OCI-LY7 (cell line): ENCODE data around the gene PARD3. TPM values are rescaled to one million over a fixed set of nuclear protein-coding genes. Genes with fewer than 3 reads are reported as not detected.

ENCODE experiments used
- BruUV-seq: library from RNA; stranded (reverse); fragments of 400-500 nt; replicated peaks from 2 replicates; lab custom pipeline; 2021; lab: Mats Ljungman, UMichigan
- CTCF ChIA-PET: fragments of 300-600 bp; sonication (Branson Sonifier 250); formaldehyde crosslinking; loops from one replicate; lab custom pipeline; 2022; ENCODE audit warnings: antibody characterized with exemption; ENCODE audit not compliant: unreplicated experiment; lab: Charles Lee
- POLR2A ChIA-PET: fragments of 300-600 bp; sonication (Branson Sonifier 250); formaldehyde crosslinking; loops from one replicate; lab custom pipeline; 2022; ENCODE audit warnings: antibody characterized with exemption; lab: Charles Lee
- DNase-seq: peaks from one replicate; pipeline ENCODE4 v3.0.0-alpha.2; 2015; ENCODE audit warnings: low spot score
- H2AFZ ChIP-seq: fragments of 200-600 bp; sonication (generic), shearing (Covaris generic); 2 replicates; pipeline ENCODE4 v1.6.1; 2014; ENCODE audit warnings: mild to moderate bottlenecking, antibody characterized with exemption, low read length, moderate library complexity
- H3K27ac ChIP-seq: fragments of 200-600 bp; sonication (generic); 2 replicates; pipeline ENCODE4 v1.5.1; 2014; ENCODE audit warnings: mixed run types, low read depth, mild to moderate bottlenecking, moderate library complexity, low read length, inconsistent platforms; ENCODE audit not compliant: poor library complexity, severe bottlenecking
- H3K36me3 ChIP-seq: fragments of 200-600 bp; sonication (generic); 2 replicates; pipeline ENCODE4 v1.6.1; 2014; ENCODE audit warnings: mild to moderate bottlenecking, antibody characterized with exemption, low read length, moderate library complexity, mixed read lengths; ENCODE audit not compliant: insufficient read depth
- H3K4me1 ChIP-seq: fragments of 200-600 bp; sonication (generic); 2 replicates; pipeline ENCODE4 v1.5.1; 2014; ENCODE audit warnings: mild to moderate bottlenecking, low read length; ENCODE audit not compliant: insufficient read depth, poor library complexity, severe bottlenecking
- H3K4me2 ChIP-seq: fragments of 200-600 bp; sonication (generic); 2 replicates; pipeline ENCODE4 v1.6.1; 2014; ENCODE audit warnings: mild to moderate bottlenecking, low read length
- H3K4me3 ChIP-seq: fragments of 200-600 bp; sonication (generic); 2 replicates; pipeline ENCODE4 v1.5.1; 2014; ENCODE audit warnings: mild to moderate bottlenecking, low read depth, low read length; ENCODE audit not compliant: poor library complexity, severe bottlenecking
- H3K79me2 ChIP-seq: fragments of 200-600 bp; sonication (generic); 2 replicates; pipeline ENCODE4 v1.6.1; 2016; ENCODE audit warnings: low read depth, mild to moderate bottlenecking, low read length, moderate library complexity, mixed read lengths; ENCODE audit not compliant: insufficient read depth
- H3K9me2 ChIP-seq: fragments of 200-600 bp; sonication (generic); 2 replicates; pipeline ENCODE4 v1.6.1; 2016; ENCODE audit warnings: mild to moderate bottlenecking, low read length, mixed read lengths; ENCODE audit not compliant: insufficient read depth
- H3K9me3 ChIP-seq: fragments of 200-600 bp; sonication (generic); 2 replicates; pipeline ENCODE4 v1.6.1; 2014; ENCODE audit warnings: mild to moderate bottlenecking, mixed run types, low read length, mixed read lengths
- H4K20me1 ChIP-seq: fragments of 200-600 bp; sonication (generic); 2 replicates; pipeline ENCODE4 v1.6.1; 2014; ENCODE audit warnings: mild to moderate bottlenecking, antibody characterized with exemption, low read length, moderate library complexity, mixed read lengths; ENCODE audit not compliant: insufficient read depth
- EZH2phosphoT487 ChIP-seq: fragments of 200-600 bp; sonication (generic); IDR thresholded peaks from 2 replicates; pipeline ENCODE4 v1.6.1; 2018; ENCODE audit warnings: low read depth, borderline replicate concordance, mild to moderate bottlenecking, mixed run types, antibody characterized with exemption, low read length, moderate library complexity, mixed read lengths
- intact Hi-C: fragments of 100-400 bp; cut with micrococcal nuclease; formaldehyde crosslinking; loops from one replicate; pipeline ENCODE4 v1.10.0; 2022; ENCODE audit not compliant: unreplicated experiment
- total RNA-seq, 2 experiments: library from RNA; depleted of rRNA in 1 of 2; stranded (reverse); fragments of >200 nt in 1 of 2; shearing (Covaris generic) in 1 of 2; gene quantifications; 2 replicates each; pipeline ENCODE4 v1.2.3, GENCODE V29; 2014 to 2022
- TF ChIP-seq, protein P1 (sequence below): fragments of 200-600 bp; sonication (generic); conservative IDR thresholded peaks from 2 replicates; pipeline ENCODE4 v1.5.1; 2014; ENCODE audit warnings: mild to moderate bottlenecking, antibody characterized with exemption, low read length, moderate library complexity, mixed read lengths

The PARD3 gene
- total RNA-seq, 2 experiments from 2014 or later: not detected

- no peak overlapping the region for H3K4me2 ChIP-seq
- no peaks in the 10 kb centered on the region for H3K9me2 ChIP-seq
- ChIA-PET POLR2A (no interaction called here), CTCF (no interaction called here)
- no peak overlapping the region for H3K4me3 ChIP-seq
- no peaks in the 10 kb centered on the region for H3K9me3 ChIP-seq
- intact Hi-C loops: no loop called here
- H3K27ac ChIP-seq: no peak overlapping the region
- TF ChIP-seq EZH2phosphoT487: no peak
- TF ChIP-seq, protein P1, sequence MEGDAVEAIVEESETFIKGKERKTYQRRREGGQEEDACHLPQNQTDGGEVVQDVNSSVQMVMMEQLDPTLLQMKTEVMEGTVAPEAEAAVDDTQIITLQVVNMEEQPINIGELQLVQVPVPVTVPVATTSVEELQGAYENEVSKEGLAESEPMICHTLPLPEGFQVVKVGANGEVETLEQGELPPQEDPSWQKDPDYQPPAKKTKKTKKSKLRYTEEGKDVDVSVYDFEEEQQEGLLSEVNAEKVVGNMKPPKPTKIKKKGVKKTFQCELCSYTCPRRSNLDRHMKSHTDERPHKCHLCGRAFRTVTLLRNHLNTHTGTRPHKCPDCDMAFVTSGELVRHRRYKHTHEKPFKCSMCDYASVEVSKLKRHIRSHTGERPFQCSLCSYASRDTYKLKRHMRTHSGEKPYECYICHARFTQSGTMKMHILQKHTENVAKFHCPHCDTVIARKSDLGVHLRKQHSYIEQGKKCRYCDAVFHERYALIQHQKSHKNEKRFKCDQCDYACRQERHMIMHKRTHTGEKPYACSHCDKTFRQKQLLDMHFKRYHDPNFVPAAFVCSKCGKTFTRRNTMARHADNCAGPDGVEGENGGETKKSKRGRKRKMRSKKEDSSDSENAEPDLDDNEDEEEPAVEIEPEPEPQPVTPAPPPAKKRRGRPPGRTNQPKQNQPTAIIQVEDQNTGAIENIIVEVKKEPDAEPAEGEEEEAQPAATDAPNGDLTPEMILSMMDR: no peak
- DNase-seq: no peak
- H2AFZ ChIP-seq: no peak overlapping the region
- H3K79me2 ChIP-seq: no peaks in the 10 kb centered on the region
- no TSS peak for BruUV-seq
- no peaks in the 10 kb centered on the region for H3K36me3 ChIP-seq
- no peaks in the 10 kb centered on the region for H4K20me1 ChIP-seq
- H3K4me1 ChIP-seq: no peaks in the 10 kb centered on the region
Observed at GRCh38 chr10:34467902-34468301, 347.2 kb downstream of the PARD3 start.

DNA sequence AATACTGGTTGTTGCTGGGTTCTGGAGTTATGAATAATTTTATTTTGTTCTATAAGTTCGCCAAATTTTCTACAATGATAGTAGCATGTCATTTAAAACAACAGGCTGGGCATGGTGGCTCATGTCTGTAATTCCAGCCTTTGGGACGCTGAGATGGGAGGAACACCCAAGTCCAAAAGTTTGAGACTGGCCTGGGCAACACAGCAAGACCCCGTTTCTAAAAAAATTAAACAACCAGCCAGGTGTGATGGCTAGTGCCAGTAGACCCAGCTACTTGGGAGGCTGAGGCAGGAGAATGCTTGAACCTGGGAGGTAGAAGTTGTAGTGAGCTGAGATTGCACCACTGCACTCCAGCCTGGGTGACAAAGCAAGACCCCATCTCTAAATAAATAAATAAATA is 347.7 kb downstream of the PARD3 start:
- H3K9me3 ChIP-seq: no peaks in the 10 kb centered on the region
- no peak overlapping the region for H3K4me3 ChIP-seq
- no peaks in the 10 kb centered on the region for H3K79me2 ChIP-seq
- TF ChIP-seq, protein P1: no peak
- TF ChIP-seq EZH2phosphoT487: no peak
- ChIA-PET CTCF (no interaction called here), POLR2A (no interaction called here)
- H3K9me2 ChIP-seq: no peaks in the 10 kb centered on the region
- H2AFZ ChIP-seq: no peak overlapping the region
- no peak for DNase-seq
- no peaks in the 10 kb centered on the region for H3K4me1 ChIP-seq
- no peak overlapping the region for H3K4me2 ChIP-seq
- no peaks in the 10 kb centered on the region for H4K20me1 ChIP-seq
- no peaks in the 10 kb centered on the region for H3K36me3 ChIP-seq
- intact Hi-C loops: no loop called here
- no TSS peak for BruUV-seq
- H3K27ac ChIP-seq: no peak overlapping the region

DNA sequence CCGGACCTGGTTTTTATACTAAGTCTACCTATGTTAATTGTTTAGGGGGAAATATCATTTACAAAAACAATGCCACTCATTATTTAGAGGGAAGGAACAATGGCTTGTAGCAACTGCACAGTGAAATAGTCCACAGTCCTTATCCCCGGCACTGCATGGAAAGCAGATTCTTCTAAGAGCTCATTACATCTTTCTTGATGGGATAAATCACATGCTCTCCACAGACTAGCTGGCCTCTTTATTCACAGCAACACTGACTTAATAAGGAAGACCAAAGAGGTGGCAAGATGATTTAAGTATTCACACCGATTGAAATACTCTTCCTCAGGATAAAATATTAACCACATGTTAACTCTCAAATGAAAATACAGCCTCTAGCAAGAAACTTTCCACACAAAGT is 349.4 kb downstream of the PARD3 start:
- intact Hi-C loops: no loop called here
- no peak overlapping the region for H2AFZ ChIP-seq
- H3K9me2 ChIP-seq: no peaks in the 10 kb centered on the region
- no peaks in the 10 kb centered on the region for H3K79me2 ChIP-seq
- H4K20me1 ChIP-seq: no peaks in the 10 kb centered on the region
- H3K9me3 ChIP-seq: no peaks in the 10 kb centered on the region
- no peak overlapping the region for H3K4me2 ChIP-seq
- CTCF ChIA-PET: no interaction called here
- no peak overlapping the region for H3K4me3 ChIP-seq
- H3K4me1 ChIP-seq: no peaks in the 10 kb centered on the region
- DNase-seq: no peak
- no peaks in the 10 kb centered on the region for H3K36me3 ChIP-seq
- BruUV-seq: no TSS peak
- POLR2A ChIA-PET: no interaction called here
- H3K27ac ChIP-seq: no peak overlapping the region
- TF ChIP-seq EZH2phosphoT487: no peak
- TF ChIP-seq, protein P1: no peak
